IMR-90 (cell line): ENCODE results near the gene LAMC3. TPM values are rescaled to one million over a fixed set of nuclear protein-coding genes. Genes with fewer than 3 reads are reported as not detected.

Source experiments
- ATAC-seq: fragments of 200-7000 bp; cut with Tn5 transposase; 2 replicates; pipeline ENCODE4 v1.9.1; 2020; ENCODE audit warnings: low read depth, mild to moderate bottlenecking, moderate library complexity
- BruUV-seq: library from RNA; stranded (reverse); fragments of 400-500 nt; replicated peaks from 2 replicates; lab custom pipeline; 2021; lab: Mats Ljungman, UMichigan
- CTCF ChIA-PET: fragments of 300-600 bp; formaldehyde crosslinking; extraction: SDS; loops from one replicate; lab custom pipeline; 2021; ENCODE audit warnings: antibody characterized with exemption; lab: Yijun Ruan, JAX
- POLR2A ChIA-PET: fragments of 300-600 bp; sonication (Branson Sonifier 250); formaldehyde crosslinking; loops from one replicate; lab custom pipeline; 2022; ENCODE audit warnings: antibody characterized with exemption; ENCODE audit not compliant: unreplicated experiment; lab: Charles Lee
- DNase-seq: peaks from one replicate; pipeline ENCODE4 v3.0.0; 2013
- H2AFZ ChIP-seq: replicated peaks from 2 replicates; pipeline ENCODE3; 2013; ENCODE audit warnings: low read length, mild to moderate bottlenecking; ENCODE audit not compliant: poor library complexity
- H2AK5ac ChIP-seq: 2 replicates; pipeline ENCODE4 v1.6.1; 2013; ENCODE audit warnings: low read depth, low read length, inconsistent platforms
- H2AK9ac ChIP-seq: replicated peaks from 2 replicates; pipeline ENCODE3; 2013; ENCODE audit warnings: mild to moderate bottlenecking, low read depth, low read length, moderate library complexity; ENCODE audit not compliant: poor library complexity
- H2BK120ac ChIP-seq: 2 replicates; pipeline ENCODE4 v1.6.1; 2013; ENCODE audit warnings: low read depth, low read length, inconsistent platforms
- H2BK15ac ChIP-seq: 3 replicates; pipeline ENCODE4 v1.6.1; 2013; ENCODE audit warnings: low read depth, low read length, inconsistent platforms
- H2BK20ac ChIP-seq: 2 replicates; pipeline ENCODE4 v1.6.1; 2013; ENCODE audit warnings: low read depth, mild to moderate bottlenecking, inconsistent platforms, low read length, moderate library complexity
- H2BK5ac ChIP-seq: 2 replicates; pipeline ENCODE4 v1.6.1; 2013; ENCODE audit warnings: mild to moderate bottlenecking, low read depth, low read length, inconsistent platforms; ENCODE audit not compliant: poor library complexity, severe bottlenecking
- H3K14ac ChIP-seq: replicated peaks from 2 replicates; pipeline ENCODE4 v1.6.1; 2013; ENCODE audit warnings: low read depth, low read length, inconsistent platforms
- H3K18ac ChIP-seq: 2 replicates; pipeline ENCODE4 v1.6.1; 2013; ENCODE audit warnings: low read depth, low read length, control low read depth
- H3K23ac ChIP-seq: 2 replicates; pipeline ENCODE4 v1.6.1; 2013; ENCODE audit warnings: low read depth, low read length, inconsistent platforms
- H3K27ac ChIP-seq: 2 replicates; pipeline ENCODE4 v1.5.1; 2013; ENCODE audit warnings: mild to moderate bottlenecking, control low read depth, low read length; ENCODE audit not compliant: insufficient read depth
- H3K27me3 ChIP-seq: 2 replicates; pipeline ENCODE4 v1.6.1; 2013; ENCODE audit warnings: low read length; ENCODE audit not compliant: control insufficient read depth, insufficient read depth
- H3K36me3 ChIP-seq: 2 replicates; pipeline ENCODE4 v1.6.1; 2013; ENCODE audit warnings: low read length, mixed read lengths; ENCODE audit not compliant: control insufficient read depth, insufficient read depth
- H3K4ac ChIP-seq: 2 replicates; pipeline ENCODE4 v1.6.1; 2013; ENCODE audit warnings: low read depth, low read length, inconsistent platforms
- H3K4me1 ChIP-seq: 2 replicates; pipeline ENCODE4 v1.6.1; 2013; ENCODE audit warnings: low read length, mixed read lengths; ENCODE audit not compliant: control insufficient read depth, insufficient read depth
- H3K4me2 ChIP-seq: 2 replicates; pipeline ENCODE4 v1.6.1; 2013; ENCODE audit warnings: low read depth, mild to moderate bottlenecking, control low read depth, low read length, moderate library complexity
- H3K4me3 ChIP-seq: 2 replicates; pipeline ENCODE4 v1.5.1; 2013; ENCODE audit warnings: low read depth, mild to moderate bottlenecking, control low read depth, low read length, moderate library complexity; ENCODE audit not compliant: insufficient read depth
- H3K56ac ChIP-seq: 2 replicates; pipeline ENCODE4 v1.6.1; 2013; ENCODE audit warnings: low read length, inconsistent platforms; ENCODE audit not compliant: insufficient read depth; ENCODE audit errors: extremely low read depth
- H3K79me1 ChIP-seq, 2 experiments: 2 replicates each; pipeline ENCODE4 v1.6.1; 2013; ENCODE audit warnings: low read length in 2 of 2, inconsistent platforms in 1 of 2, low read depth in 1 of 2
- H3K9ac ChIP-seq: 2 replicates; pipeline ENCODE4 v1.6.1; 2013; ENCODE audit warnings: low read depth, low read length, control low read depth
- H3K9me1 ChIP-seq: 2 replicates; pipeline ENCODE4 v1.6.1; 2013; ENCODE audit warnings: low read length, inconsistent platforms; ENCODE audit not compliant: insufficient read depth
- H3K9me3 ChIP-seq: 2 replicates; pipeline ENCODE4 v1.6.1; 2013; ENCODE audit warnings: low read length; ENCODE audit not compliant: control insufficient read depth, insufficient read depth
- H4K20me1 ChIP-seq: 2 replicates; pipeline ENCODE4 v1.6.1; 2013; ENCODE audit warnings: low read length, inconsistent platforms; ENCODE audit not compliant: insufficient read depth
- H4K5ac ChIP-seq: 2 replicates; pipeline ENCODE4 v1.6.1; 2013; ENCODE audit warnings: mild to moderate bottlenecking, low read depth, low read length, control low read depth
- H4K8ac ChIP-seq, 2 experiments: 2 replicates each; pipeline ENCODE4 v1.6.1; 2013; ENCODE audit warnings: low read depth in 2 of 2, low read length in 2 of 2, control low read depth in 1 of 2, inconsistent platforms in 1 of 2
- H4K91ac ChIP-seq: 2 replicates; pipeline ENCODE4 v1.6.1; 2013; ENCODE audit warnings: low read depth, low read length, inconsistent platforms; ENCODE audit not compliant: insufficient read depth
- ELK1 ChIP-seq: fragments of 150-350 bp; IDR thresholded peaks from 2 replicates; pipeline ENCODE4 v1.6.1; 2016; ENCODE audit warnings: low read depth, mild to moderate bottlenecking, low read length, moderate library complexity, borderline replicate concordance
- WGBS, 2 experiments: methylation state at CpG; one replicate each; pipeline versions ENCODE4 v1.1.5 to v1.1.7; 2013; ENCODE audit warnings: missing lambda C conversion rate in 2 of 2; ENCODE audit not compliant: insufficient read length in 1 of 2; ENCODE audit errors: extremely low coverage in 2 of 2; 5-methylcytosine and 5-hydroxymethylcytosine counted together
- dilution Hi-C: fragments of 300-500 bp; cut with HindIII; formaldehyde crosslinking; loops from one replicate; pipeline ENCODE4 v1.14.3; 2018; ENCODE audit warnings: low sequenced_read_pairs; ENCODE audit not compliant: unreplicated experiment
- in situ Hi-C: fragments of 300-500 bp; cut with MboI; formaldehyde crosslinking; loops from 3 replicates; pipeline ENCODE4 v1.14.3; 2019; ENCODE audit warnings: low sequenced_read_pairs, inconsistent platforms, mixed read lengths
- intact Hi-C: fragments of 100-400 bp; cut with micrococcal nuclease; formaldehyde crosslinking; loops from 2 replicates; pipeline ENCODE4 v1.10.0; 2022
- polyA plus RNA-seq, 3 experiments: library from polyadenylated mRNA; depleted of rRNA; stranded (reverse); fragments of >200 nt; gene quantifications; 2 replicates each; pipeline ENCODE4 v1.2.3, GENCODE V29; 2012; ENCODE audit warnings: low replicate concordance in 1 of 3
- total RNA-seq: library from RNA; depleted of rRNA; stranded (reverse); fragments of >200 nt; gene quantifications from 2 replicates; pipeline ENCODE4 v1.2.3, GENCODE V29; 2012
- TF ChIP-seq, protein P1 (sequence below): fragments of 150-350 bp; IDR thresholded peaks from 2 replicates; pipeline ENCODE4 v1.6.1; 2017; ENCODE audit warnings: mild to moderate bottlenecking, antibody characterized with exemption, low read length, low read depth

The LAMC3 gene
- total and polyA plus RNA-seq, 2 of the 4 experiments (the other 2 are of a cell fraction), result not detected

- in situ Hi-C loops, result loop anchor here (10.0 kb wide), 1 partner anchor 341 kb away; no protein-coding TSS in a partner anchor
- Histone ChIP-seq H2BK20ac (no peak overlapping the region), H2AK9ac (no peak overlapping the region), H4K5ac (no peak overlapping the region), H2AK5ac (no peak overlapping the region), H3K9ac (no peak overlapping the region), H3K4me2 (no peak overlapping the region), H4K20me1 (no peaks in the 10 kb centered on the region), H3K27ac (no peak overlapping the region), H2BK120ac (no peak overlapping the region), H4K91ac (no peak overlapping the region), H3K36me3 (no peaks in the 10 kb centered on the region), H3K56ac (no peak overlapping the region), H3K4me3 (no peak overlapping the region), H2AFZ (peak overlapping the region; percentile 68), H3K27me3 (peaks cover 24% of the 10 kb centered on the region), H2BK15ac (no peak overlapping the region), H3K79me1 (no peaks in the 10 kb centered on the region), H3K9me1 (no peaks in the 10 kb centered on the region), H3K18ac (no peak overlapping the region), H2BK5ac (no peak overlapping the region), H4K8ac (no peak overlapping the region), H3K4me1 (no peaks in the 10 kb centered on the region; the same call in 1 of the 2 replicates), H3K23ac (no peak overlapping the region), H3K9me3 (peaks cover 7% of the 10 kb centered on the region), H3K4ac (no peak overlapping the region), H3K14ac (no peak overlapping the region)
- intact Hi-C loops, result loop anchor here (1.0 to 5.0 kb wide), 3 partner anchors 153 to 339 kb away; no protein-coding TSS in a partner anchor
- dilution Hi-C loops, result no loop called here
- BruUV-seq, result no TSS peak
- 67% methylated on average over 8 of the region's 16 CpGs; no CpG with 5 or more reads in 1 of the 2 experiments for whole genome bisulfite sequencing, 2 experiments
- CTCF ChIA-PET, result interaction anchor here (0.6 to 1.3 kb wide), 10 partner anchors 8 to 331 kb away, joined by 3 to 9 read pairs (median 4); no protein-coding TSS in a partner anchor
- ATAC-seq (no peak), DNase-seq (no peak)
- POLR2A ChIA-PET, result interaction anchor here (0.6 kb wide), 1 partner anchor 132 kb away, joined by 7 read pairs; no protein-coding TSS in a partner anchor
- TF ChIP-seq, protein P1, sequence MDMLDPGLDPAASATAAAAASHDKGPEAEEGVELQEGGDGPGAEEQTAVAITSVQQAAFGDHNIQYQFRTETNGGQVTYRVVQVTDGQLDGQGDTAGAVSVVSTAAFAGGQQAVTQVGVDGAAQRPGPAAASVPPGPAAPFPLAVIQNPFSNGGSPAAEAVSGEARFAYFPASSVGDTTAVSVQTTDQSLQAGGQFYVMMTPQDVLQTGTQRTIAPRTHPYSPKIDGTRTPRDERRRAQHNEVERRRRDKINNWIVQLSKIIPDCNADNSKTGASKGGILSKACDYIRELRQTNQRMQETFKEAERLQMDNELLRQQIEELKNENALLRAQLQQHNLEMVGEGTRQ, result peak; percentile 33; the same call in 1 of the 2 replicates
- TF ChIP-seq ELK1, result no peak
Measured at GRCh38 chr9:131045300-131046092, 36.5 kb downstream of the LAMC3 start.
